ENCODE measurements around the gene PCBP3. TPM values are rescaled to one million over a fixed set of nuclear protein-coding genes. Genes with fewer than 3 reads are reported as not detected.

Gene PCBP3
- total and polyA plus RNA-seq, 4 donors: 14.3 to 30.0 (median 22.5) TPM

DNA sequence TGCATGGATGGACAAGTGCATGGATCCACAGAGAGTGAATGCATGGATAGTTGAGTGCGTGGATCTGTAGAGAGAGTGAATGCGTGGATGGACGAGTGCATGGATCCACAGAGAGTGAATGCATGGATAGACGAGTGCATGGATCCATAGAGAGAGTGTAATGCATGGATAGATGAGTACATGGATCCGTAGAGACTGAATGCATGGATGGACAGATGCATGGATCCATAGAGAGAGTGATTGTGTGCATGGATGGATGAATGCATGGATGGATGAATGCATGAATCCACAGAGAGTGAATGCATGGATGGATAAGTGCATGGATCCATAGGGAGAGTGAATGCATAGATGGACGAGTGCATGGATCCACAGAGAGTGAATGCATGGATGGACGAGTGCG lies 153.8 kb downstream of the PCBP3 start:
- DNase-seq (ENCODE audit: low read depth in 4 of 6, low spot score in 6 of 6): no peak
- WGBS (ENCODE audit: insufficient coverage): 74% methylated on average over 8 of the region's 8 CpGs
- Histone ChIP-seq H3K27ac (ENCODE audit: low read depth, low read length) (no peak overlapping the region), H3K9me3 (ENCODE audit: control insufficient read depth, insufficient read depth, low read length) (no peaks in the 10 kb centered on the region), H3K4me3 (ENCODE audit: low read depth, low read length) (no peak overlapping the region), H3K36me3 (ENCODE audit: control insufficient read depth, insufficient read depth, low read length) (no peaks in the 10 kb centered on the region), H3K4me1 (ENCODE audit: control insufficient read depth, insufficient read depth, low read length) (peaks cover 7% of the 10 kb centered on the region), H3K27me3 (ENCODE audit: control insufficient read depth, insufficient read depth, low read length) (no peaks in the 10 kb centered on the region)

DNA sequence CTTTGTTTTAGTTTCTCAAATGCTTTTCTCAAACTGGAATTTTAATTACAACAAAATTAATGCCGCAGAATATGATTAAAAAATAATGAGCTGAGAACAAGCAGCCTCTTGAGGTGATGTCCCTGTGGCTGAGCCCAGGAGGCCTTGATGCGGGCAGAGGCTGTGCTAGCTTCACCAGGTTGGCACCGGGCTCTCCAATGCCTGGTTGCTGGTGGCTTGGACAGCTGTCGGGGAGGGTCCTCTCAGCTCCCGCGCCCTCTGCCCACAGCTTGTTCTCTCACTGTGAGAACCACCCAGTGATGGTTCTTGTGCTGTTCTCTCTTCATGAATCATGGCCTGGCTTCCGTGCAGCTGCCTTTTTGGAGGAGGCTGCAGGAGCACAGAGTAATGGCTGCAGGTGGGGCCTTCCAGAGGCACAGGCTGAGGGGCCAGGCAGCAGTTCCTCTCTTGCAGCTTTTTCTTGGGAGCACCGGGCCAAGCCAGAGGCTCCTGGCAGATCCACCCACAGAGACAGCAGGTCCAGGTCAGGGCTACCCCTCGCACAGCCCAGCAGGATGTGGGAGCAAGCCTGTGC lies 156.3 kb downstream of the PCBP3 start:
- H3K9me3 ChIP-seq (ENCODE audit: control insufficient read depth, insufficient read depth, low read length): no peaks in the 10 kb centered on the region
- 73% methylated on average over 6 of the region's 9 CpGs for WGBS (ENCODE audit: insufficient coverage)
- no peak for DNase-seq (ENCODE audit: low read depth in 4 of 6, low spot score in 6 of 6)
- H3K4me1 ChIP-seq (ENCODE audit: control insufficient read depth, insufficient read depth, low read length): peaks cover 10% of the 10 kb centered on the region
- no peak overlapping the region for H3K4me3 ChIP-seq (ENCODE audit: low read depth, low read length)
- no peaks in the 10 kb centered on the region for H3K36me3 ChIP-seq (ENCODE audit: control insufficient read depth, insufficient read depth, low read length)
- H3K27me3 ChIP-seq (ENCODE audit: control insufficient read depth, insufficient read depth, low read length): no peaks in the 10 kb centered on the region
- no peak overlapping the region for H3K27ac ChIP-seq (ENCODE audit: low read depth, low read length)

DNA sequence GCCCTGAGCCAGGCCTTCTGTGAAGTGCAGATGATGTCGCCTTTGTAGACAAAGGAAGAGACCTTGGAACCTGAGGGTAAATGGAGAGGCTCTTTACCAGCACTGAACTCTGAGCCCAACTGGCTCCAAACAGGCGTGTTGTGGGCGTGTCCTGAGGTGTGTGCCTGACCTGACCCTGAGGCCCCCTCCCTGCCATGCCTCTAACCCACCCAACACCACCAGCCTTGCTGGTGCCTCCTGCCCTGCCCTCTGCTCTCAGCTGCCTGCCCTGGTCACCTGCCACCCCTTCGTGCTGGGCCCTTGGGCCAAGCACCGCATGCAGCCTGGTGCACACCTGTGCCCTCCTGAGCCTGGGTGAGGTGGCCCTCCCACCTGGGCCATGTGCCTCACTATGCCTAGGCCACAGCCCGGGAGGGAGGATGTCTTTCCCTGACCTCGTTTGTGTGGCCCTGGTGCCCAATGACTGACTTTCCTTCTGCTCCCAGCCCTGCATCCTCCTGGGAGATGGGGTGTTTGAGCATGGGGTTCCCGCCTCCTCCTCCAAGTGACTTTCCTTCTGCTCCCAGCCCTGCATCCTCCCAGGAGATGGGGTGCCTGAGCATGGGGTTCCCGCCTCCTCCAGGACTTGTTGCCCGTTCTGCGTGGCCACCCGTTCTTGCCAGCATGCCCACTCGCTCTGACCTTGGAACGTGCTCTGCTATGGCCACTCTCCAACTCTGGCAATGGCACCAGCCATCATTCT lies 157.0 kb downstream of the PCBP3 start:
- Histone ChIP-seq H3K4me3 (ENCODE audit: low read depth, low read length) (no peak overlapping the region), H3K36me3 (ENCODE audit: control insufficient read depth, insufficient read depth, low read length) (no peaks in the 10 kb centered on the region), H3K27me3 (ENCODE audit: control insufficient read depth, insufficient read depth, low read length) (no peaks in the 10 kb centered on the region), H3K4me1 (ENCODE audit: control insufficient read depth, insufficient read depth, low read length) (peaks cover 13% of the 10 kb centered on the region), H3K27ac (ENCODE audit: low read depth, low read length) (no peak overlapping the region), H3K9me3 (ENCODE audit: control insufficient read depth, insufficient read depth, low read length) (no peaks in the 10 kb centered on the region)
- no peak for DNase-seq (ENCODE audit: low read depth in 4 of 6, low spot score in 6 of 6)
- WGBS (ENCODE audit: insufficient coverage): 96% methylated on average over 13 of the region's 14 CpGs

DNA sequence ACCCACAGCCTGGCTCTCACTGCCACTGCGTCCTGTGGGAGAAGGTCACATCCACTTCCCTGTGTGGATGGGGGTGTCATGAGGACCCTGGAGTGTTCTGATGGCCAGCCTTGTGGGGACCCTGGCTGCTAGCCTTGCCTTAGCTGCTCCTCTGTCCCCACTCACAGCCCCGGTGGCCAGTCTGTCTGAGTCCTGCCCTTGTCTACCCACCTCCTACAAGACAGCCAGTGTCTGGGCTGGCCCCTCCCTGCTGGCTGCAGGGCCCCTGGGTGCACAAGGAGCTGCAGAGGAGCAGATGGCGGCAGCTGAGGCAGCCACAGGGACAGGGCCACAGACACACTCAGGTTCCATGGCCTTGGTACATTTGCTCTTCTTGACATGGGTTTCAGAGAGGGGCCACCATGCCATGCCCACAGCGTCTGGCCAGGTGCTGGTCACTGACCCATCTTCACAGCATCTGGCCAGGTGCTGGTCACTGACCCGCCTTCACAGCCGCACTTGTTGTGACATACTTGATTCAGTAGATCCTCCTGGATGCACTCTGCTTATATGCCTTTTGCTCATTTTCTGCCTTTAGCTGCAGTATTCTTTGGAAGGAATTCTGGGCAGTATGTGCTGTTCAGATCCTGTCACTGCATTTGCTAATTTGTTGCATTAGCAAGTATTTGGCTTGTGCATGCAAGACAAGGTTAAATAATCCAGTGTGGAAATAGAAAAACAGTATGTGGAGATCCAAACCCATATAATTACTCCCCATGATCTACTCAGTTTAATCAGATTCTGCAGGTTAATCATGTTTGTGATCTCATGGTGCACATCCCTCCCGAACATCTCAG lies 157.8 kb downstream of the PCBP3 start:
- no peak for DNase-seq (ENCODE audit: low read depth in 4 of 6, low spot score in 6 of 6)
- WGBS (ENCODE audit: insufficient coverage): 90% methylated on average over 7 of the region's 7 CpGs

DNA sequence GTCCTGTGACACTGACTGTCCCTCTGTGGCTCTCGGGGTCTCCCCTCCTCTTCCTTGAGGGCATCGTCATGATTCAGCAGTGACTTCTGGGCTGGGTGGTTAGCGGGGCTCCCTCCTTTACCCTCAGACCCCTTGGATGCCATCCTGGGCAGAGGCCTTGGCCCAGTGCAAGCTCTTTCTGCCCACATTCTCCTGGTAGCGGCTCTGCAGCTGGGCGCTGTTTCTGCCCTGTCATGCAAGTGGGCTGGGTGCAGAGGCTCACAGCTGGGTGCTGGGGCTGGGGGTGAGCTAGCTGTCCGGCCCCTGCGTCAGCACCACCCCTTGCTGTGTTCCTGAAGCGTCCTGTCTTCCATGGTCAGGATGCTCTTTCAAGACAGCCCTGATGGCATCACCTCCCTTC lies 158.5 kb downstream of the PCBP3 start:
- Histone ChIP-seq H3K27me3 (ENCODE audit: control insufficient read depth, insufficient read depth, low read length) (no peaks in the 10 kb centered on the region), H3K4me3 (ENCODE audit: low read depth, low read length) (no peak overlapping the region), H3K36me3 (ENCODE audit: control insufficient read depth, insufficient read depth, low read length) (peaks cover 2% of the 10 kb centered on the region), H3K9me3 (ENCODE audit: control insufficient read depth, insufficient read depth, low read length) (no peaks in the 10 kb centered on the region), H3K4me1 (ENCODE audit: control insufficient read depth, insufficient read depth, low read length) (peaks cover 13% of the 10 kb centered on the region), H3K27ac (ENCODE audit: low read depth, low read length) (no peak overlapping the region)
- no peak for DNase-seq (ENCODE audit: low read depth in 4 of 6, low spot score in 6 of 6)
- WGBS (ENCODE audit: insufficient coverage): 91% methylated on average over 8 of the region's 8 CpGs

More for the DNA sequence above, 157.8 kb downstream of the PCBP3 start:
- Histone ChIP-seq H3K27ac (ENCODE audit: low read depth, low read length) (no peak overlapping the region), H3K9me3 (ENCODE audit: control insufficient read depth, insufficient read depth, low read length) (no peaks in the 10 kb centered on the region), H3K4me1 (ENCODE audit: control insufficient read depth, insufficient read depth, low read length) (peaks cover 13% of the 10 kb centered on the region), H3K36me3 (ENCODE audit: control insufficient read depth, insufficient read depth, low read length) (peaks cover 2% of the 10 kb centered on the region), H3K4me3 (ENCODE audit: low read depth, low read length) (no peak overlapping the region), H3K27me3 (ENCODE audit: control insufficient read depth, insufficient read depth, low read length) (no peaks in the 10 kb centered on the region)

DNA sequence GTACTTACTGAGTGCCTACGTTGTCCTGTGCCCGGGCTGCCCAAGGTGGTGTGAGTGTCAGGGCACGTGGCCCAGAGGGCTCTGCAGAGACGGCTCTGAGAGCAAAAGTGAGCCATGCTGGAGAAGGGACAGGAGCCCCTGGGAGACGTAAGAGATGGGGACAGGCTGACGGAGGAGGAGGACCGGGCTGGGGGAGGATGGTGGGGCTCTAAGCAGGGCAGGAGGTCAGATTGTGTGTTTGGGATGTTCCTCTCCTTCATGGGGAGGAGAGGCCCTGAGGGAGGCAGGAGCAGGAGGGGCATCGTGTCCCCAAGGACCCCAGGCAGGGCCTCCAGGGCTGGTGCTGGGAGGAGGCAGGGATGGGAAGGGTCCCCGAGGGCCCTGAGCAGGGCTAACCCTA lies 158.9 kb downstream of the PCBP3 start:
- Histone ChIP-seq H3K4me1 (ENCODE audit: control insufficient read depth, insufficient read depth, low read length) (peaks cover 13% of the 10 kb centered on the region), H3K36me3 (ENCODE audit: control insufficient read depth, insufficient read depth, low read length) (peaks cover 2% of the 10 kb centered on the region), H3K27me3 (ENCODE audit: control insufficient read depth, insufficient read depth, low read length) (no peaks in the 10 kb centered on the region), H3K9me3 (ENCODE audit: control insufficient read depth, insufficient read depth, low read length) (no peaks in the 10 kb centered on the region), H3K4me3 (ENCODE audit: low read depth, low read length) (no peak overlapping the region), H3K27ac (ENCODE audit: low read depth, low read length) (no peak overlapping the region)
- DNase-seq (ENCODE audit: low read depth in 4 of 6, low spot score in 6 of 6): no peak
- WGBS (ENCODE audit: insufficient coverage): 62% methylated on average over 9 of the region's 9 CpGs

DNA sequence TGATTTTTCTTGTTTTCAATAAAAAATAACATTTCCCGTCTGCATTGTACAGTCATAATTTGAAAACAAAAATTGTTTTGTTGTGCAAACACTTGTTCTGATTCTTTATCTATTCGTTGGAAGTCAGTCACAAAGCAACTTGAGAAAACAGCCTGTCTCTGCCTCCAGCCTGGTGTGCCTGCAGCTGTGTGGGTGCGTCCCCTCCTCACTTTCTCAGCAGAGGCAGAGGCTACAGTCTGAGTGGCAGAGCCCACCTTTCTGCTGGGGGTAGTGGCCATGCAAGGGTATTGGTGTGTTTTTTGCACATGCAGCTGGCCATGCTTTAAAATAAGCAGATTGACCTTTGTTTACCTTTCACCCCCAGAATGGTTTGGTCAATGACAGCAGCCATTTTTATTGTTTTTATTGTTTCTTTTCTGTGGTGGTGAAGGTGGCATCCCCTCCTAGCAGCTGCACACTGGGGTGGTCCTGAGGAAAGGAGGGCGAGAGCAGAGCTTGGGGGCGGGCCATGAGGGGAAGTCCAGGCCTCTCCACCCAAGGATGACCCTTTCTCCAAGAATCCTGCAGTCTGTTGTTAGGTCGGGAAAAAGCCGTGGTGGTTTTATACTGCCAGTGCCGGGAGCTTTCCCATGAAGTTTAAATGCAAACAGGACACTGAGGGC lies 159.6 kb downstream of the PCBP3 start:
- no peaks in the 10 kb centered on the region for H3K27me3 ChIP-seq (ENCODE audit: control insufficient read depth, insufficient read depth, low read length)
- no peak for DNase-seq (ENCODE audit: low read depth in 4 of 6, low spot score in 6 of 6)
- H3K27ac ChIP-seq (ENCODE audit: low read depth, low read length): no peak overlapping the region
- WGBS (ENCODE audit: insufficient coverage): 51% methylated on average over 5 of the region's 8 CpGs
- no peak overlapping the region for H3K4me3 ChIP-seq (ENCODE audit: low read depth, low read length)
- no peaks in the 10 kb centered on the region for H3K9me3 ChIP-seq (ENCODE audit: control insufficient read depth, insufficient read depth, low read length)
- peaks cover 2% of the 10 kb centered on the region for H3K36me3 ChIP-seq (ENCODE audit: control insufficient read depth, insufficient read depth, low read length)
- H3K4me1 ChIP-seq (ENCODE audit: control insufficient read depth, insufficient read depth, low read length): peaks cover 13% of the 10 kb centered on the region

DNA sequence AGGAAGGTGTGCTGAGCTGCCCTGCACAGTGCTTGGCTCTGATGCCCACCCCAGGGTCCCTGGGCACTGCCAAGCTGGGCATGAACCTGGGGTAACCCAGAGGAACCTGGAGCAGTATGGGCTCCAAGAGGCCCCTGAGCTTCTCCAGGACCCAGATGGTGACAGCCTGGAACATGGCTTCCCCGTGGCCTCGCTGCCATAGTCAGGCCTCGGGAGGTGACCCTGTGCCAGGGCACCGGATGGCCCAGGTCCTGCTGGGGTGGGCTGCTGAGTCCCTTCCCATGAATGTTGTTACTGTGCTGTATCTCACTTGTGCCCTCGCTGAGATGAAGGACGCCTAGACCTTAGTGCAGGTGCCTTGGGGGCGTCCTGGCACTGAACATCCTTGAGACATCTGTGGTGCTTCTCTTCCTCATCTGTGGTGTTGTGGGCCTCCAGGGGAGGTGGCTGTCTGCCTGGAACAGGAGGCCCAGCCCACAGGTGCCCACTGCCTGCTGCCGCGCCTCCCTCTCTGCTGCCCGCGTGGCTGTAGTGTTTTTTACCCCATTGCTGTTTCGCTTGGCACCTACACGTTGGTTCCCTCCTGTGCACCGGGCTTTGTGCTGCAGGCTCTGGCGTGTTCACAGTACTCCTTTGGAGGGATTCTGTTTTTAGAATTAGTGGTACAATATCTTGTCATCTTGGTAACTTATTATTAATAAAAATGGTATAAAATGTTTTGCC lies 160.3 kb downstream of the PCBP3 start:
- H3K4me1 ChIP-seq (ENCODE audit: control insufficient read depth, insufficient read depth, low read length): peaks cover 13% of the 10 kb centered on the region
- no peak overlapping the region for H3K4me3 ChIP-seq (ENCODE audit: low read depth, low read length)
- H3K27ac ChIP-seq (ENCODE audit: low read depth, low read length): no peak overlapping the region
- DNase-seq (ENCODE audit: low read depth in 4 of 6, low spot score in 6 of 6): no peak
- no peaks in the 10 kb centered on the region for H3K27me3 ChIP-seq (ENCODE audit: control insufficient read depth, insufficient read depth, low read length)
- H3K9me3 ChIP-seq (ENCODE audit: control insufficient read depth, insufficient read depth, low read length): no peaks in the 10 kb centered on the region
- H3K36me3 ChIP-seq (ENCODE audit: control insufficient read depth, insufficient read depth, low read length): peaks cover 2% of the 10 kb centered on the region
- WGBS (ENCODE audit: insufficient coverage): 83% methylated on average over 12 of the region's 15 CpGs

DNA sequence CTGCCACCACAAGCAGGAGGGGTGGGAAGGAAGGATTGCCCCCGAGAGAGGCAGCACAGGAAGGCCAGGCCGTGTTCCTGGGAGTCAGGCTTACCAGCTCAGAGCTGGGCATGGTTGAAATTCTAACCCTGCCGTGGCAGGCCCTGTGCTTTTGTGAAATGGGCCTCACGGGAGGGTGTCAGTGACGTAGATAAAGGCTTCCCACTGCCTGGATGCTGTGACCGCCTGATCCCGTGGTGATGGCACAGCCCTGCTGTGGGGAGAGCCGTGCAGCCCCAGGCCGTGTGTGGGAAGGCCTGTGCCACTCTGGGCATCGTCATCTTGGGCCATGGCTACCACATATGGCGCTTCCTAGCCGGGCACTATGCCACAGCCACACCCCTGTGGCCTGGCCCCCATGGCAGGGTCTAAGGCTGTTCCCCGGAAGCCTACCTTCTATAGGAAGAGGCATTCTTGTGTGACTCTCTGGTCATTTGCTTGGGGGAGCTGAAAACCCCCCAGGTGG lies 161.3 kb downstream of the PCBP3 start:
- Histone ChIP-seq H3K36me3 (ENCODE audit: control insufficient read depth, insufficient read depth, low read length) (peaks cover 2% of the 10 kb centered on the region), H3K27ac (ENCODE audit: low read depth, low read length) (no peak overlapping the region), H3K4me3 (ENCODE audit: low read depth, low read length) (no peak overlapping the region), H3K9me3 (ENCODE audit: control insufficient read depth, insufficient read depth, low read length) (no peaks in the 10 kb centered on the region), H3K27me3 (ENCODE audit: control insufficient read depth, insufficient read depth, low read length) (no peaks in the 10 kb centered on the region), H3K4me1 (ENCODE audit: control insufficient read depth, insufficient read depth, low read length) (peaks cover 13% of the 10 kb centered on the region)
- WGBS (ENCODE audit: insufficient coverage): 72% methylated on average over 11 of the region's 13 CpGs
- no peak for DNase-seq (ENCODE audit: low read depth in 4 of 6, low spot score in 6 of 6)

All from spinal cord (tissue), 10 donors.